Caco-2 (cell line): Measurements from ENCODE around the gene LMF1. TPM values are rescaled to one million over a fixed set of nuclear protein-coding genes. Genes with fewer than 3 reads are reported as not detected.

Experiments used
- BruUV-seq: library from RNA; stranded (reverse); fragments of 400-500 nt; replicated peaks from 2 replicates; lab custom pipeline; 2021; lab: Mats Ljungman, UMichigan
- CTCF ChIA-PET: fragments of 300-600 bp; sonication (Branson Sonifier 250); formaldehyde crosslinking; loops from one replicate; lab custom pipeline; 2022; ENCODE audit warnings: antibody characterized with exemption; lab: Charles Lee
- POLR2A ChIA-PET: fragments of 300-600 bp; sonication (Branson Sonifier 250); formaldehyde crosslinking; loops from one replicate; lab custom pipeline; 2022; ENCODE audit warnings: antibody characterized with exemption; lab: Charles Lee
- DNase-seq, 2 experiments: peaks; one replicate each; pipeline versions ENCODE4 v3.0.0 to v3.0.0-alpha.2; 2020 to 2022
- H3K27me3 ChIP-seq: replicated peaks from 2 replicates; pipeline ENCODE4 v1.6.0; 2011; ENCODE audit warnings: low read length; ENCODE audit not compliant: control insufficient read depth, insufficient read depth
- H3K36me3 ChIP-seq: 2 replicates; pipeline ENCODE4 v1.5.1; 2011; ENCODE audit warnings: low read length; ENCODE audit not compliant: control insufficient read depth, insufficient read depth
- H3K4me1 ChIP-seq: fragments of 250-450 bp; sonication (Bioruptor Pico); 2 replicates; pipeline ENCODE4 v1.5.1; 2020; ENCODE audit warnings: mild to moderate bottlenecking
- H3K4me3 ChIP-seq: 2 replicates; pipeline ENCODE4 v1.5.1; 2011; ENCODE audit warnings: low read depth, mild to moderate bottlenecking, control low read depth, low read length
- H3K9me3 ChIP-seq: fragments of 250-450 bp; sonication (Bioruptor Pico); 2 replicates; pipeline ENCODE4 v1.5.1; 2020; ENCODE audit warnings: mild to moderate bottlenecking, moderate library complexity
- H3K27ac Mint-ChIP-seq: one replicate; pipeline ENCODE4 v1.8.0; 2022; ENCODE audit warnings: mixed read lengths; ENCODE audit not compliant: unreplicated experiment
- H3K27me3 Mint-ChIP-seq: one replicate; pipeline ENCODE4 v1.8.0; 2022; ENCODE audit warnings: mixed read lengths; ENCODE audit not compliant: insufficient read depth, unreplicated experiment
- H3K36me3 Mint-ChIP-seq: one replicate; pipeline ENCODE4 v1.8.0; 2022; ENCODE audit warnings: mild to moderate bottlenecking, mixed read lengths; ENCODE audit not compliant: insufficient read depth, unreplicated experiment
- H3K4me1 Mint-ChIP-seq: one replicate; pipeline ENCODE4 v1.8.0; 2022; ENCODE audit warnings: low read depth, mixed read lengths; ENCODE audit not compliant: unreplicated experiment
- H3K4me3 Mint-ChIP-seq: one replicate; pipeline ENCODE4 v1.8.0; 2022; ENCODE audit warnings: mild to moderate bottlenecking, moderate library complexity, mixed read lengths; ENCODE audit not compliant: unreplicated experiment
- H3K9me3 Mint-ChIP-seq: one replicate; pipeline ENCODE4 v1.8.0; 2022; ENCODE audit warnings: mixed read lengths; ENCODE audit not compliant: unreplicated experiment
- intact Hi-C: fragments of 100-400 bp; cut with micrococcal nuclease; formaldehyde crosslinking; loops from one replicate; pipeline ENCODE4 v1.10.0; 2022; ENCODE audit not compliant: unreplicated experiment
- total RNA-seq: library from RNA; stranded (reverse); gene quantifications from 2 replicates; pipeline ENCODE4 v1.2.3, GENCODE V29; 2022
- TF ChIP-seq, protein P1 (sequence below), 2 experiments: fragments of 200-600 bp in 1 of 2; IDR thresholded peaks; 1 replicate in 1 of 2; 2 replicates in 1 of 2; pipeline versions ENCODE4 v1.5.1 to v1.8.0; 2011 to 2022; ENCODE audit warnings: antibody characterized with exemption in 1 of 2, control low read depth in 1 of 2, inconsistent platforms in 1 of 2, low read depth in 1 of 2, low read length in 1 of 2, mild to moderate bottlenecking in 1 of 2, moderate library complexity in 1 of 2; ENCODE audit not compliant: insufficient read depth in 1 of 2, severe bottlenecking in 1 of 2, unreplicated experiment in 1 of 2

Gene LMF1
- total RNA-seq, 1 experiment from 2014 or later: 12.3 TPM

DNA sequence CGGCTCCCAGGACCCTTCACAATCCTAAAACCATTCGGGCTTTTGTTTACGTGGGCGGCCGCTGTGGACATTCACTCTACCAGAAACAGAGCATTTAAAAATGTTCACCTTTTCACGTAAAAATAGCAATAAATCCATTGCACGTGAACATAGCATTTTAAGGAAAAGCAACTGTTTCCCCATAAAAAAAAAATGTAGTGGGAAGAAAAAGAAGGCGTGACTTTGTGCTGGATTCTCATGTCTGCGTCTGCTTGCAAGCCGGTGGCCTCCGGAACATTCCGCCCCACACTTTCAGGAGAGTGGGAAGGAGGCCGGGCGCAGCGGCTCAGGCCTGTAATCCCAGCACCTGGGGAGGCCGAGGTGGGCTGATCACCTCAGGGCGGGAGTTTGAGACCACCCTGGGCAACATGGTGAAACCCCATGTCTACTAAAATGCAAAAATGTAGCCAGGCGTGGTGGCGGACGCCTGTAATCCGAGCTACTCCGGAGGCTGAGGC, 156.8 kb downstream of the LMF1 start:
- Mint-ChIP-seq H3K27me3 (no peaks in the 10 kb centered on the region), H3K36me3 (peaks cover 12% of the 10 kb centered on the region), H3K4me3 (peak overlapping the region; percentile 58), H3K4me1 (no peaks in the 10 kb centered on the region), H3K9me3 (no peaks in the 10 kb centered on the region), H3K27ac (no peak overlapping the region)
- H3K4me3 ChIP-seq: no peak overlapping the region
- TF ChIP-seq, protein P1, sequence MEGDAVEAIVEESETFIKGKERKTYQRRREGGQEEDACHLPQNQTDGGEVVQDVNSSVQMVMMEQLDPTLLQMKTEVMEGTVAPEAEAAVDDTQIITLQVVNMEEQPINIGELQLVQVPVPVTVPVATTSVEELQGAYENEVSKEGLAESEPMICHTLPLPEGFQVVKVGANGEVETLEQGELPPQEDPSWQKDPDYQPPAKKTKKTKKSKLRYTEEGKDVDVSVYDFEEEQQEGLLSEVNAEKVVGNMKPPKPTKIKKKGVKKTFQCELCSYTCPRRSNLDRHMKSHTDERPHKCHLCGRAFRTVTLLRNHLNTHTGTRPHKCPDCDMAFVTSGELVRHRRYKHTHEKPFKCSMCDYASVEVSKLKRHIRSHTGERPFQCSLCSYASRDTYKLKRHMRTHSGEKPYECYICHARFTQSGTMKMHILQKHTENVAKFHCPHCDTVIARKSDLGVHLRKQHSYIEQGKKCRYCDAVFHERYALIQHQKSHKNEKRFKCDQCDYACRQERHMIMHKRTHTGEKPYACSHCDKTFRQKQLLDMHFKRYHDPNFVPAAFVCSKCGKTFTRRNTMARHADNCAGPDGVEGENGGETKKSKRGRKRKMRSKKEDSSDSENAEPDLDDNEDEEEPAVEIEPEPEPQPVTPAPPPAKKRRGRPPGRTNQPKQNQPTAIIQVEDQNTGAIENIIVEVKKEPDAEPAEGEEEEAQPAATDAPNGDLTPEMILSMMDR (IDR thresholded peaks at IDR 0.05; ENCODE audit: insufficient read depth in 1 of 2, low read depth in 1 of 2, low read length in 1 of 2, severe bottlenecking in 1 of 2, unreplicated experiment in 1 of 2): peak in 1 of 2 experiments; percentile 2
- peaks cover 14% of the 10 kb centered on the region for H3K4me1 ChIP-seq
- no peaks in the 10 kb centered on the region for H3K9me3 ChIP-seq
- DNase-seq: no peak
- ChIA-PET POLR2A (no interaction called here), CTCF (no interaction called here)
- no peaks in the 10 kb centered on the region for H3K27me3 ChIP-seq
- intact Hi-C loops: loop anchor here (1.0 kb wide), 1 partner anchor 241 kb away; no protein-coding TSS in a partner anchor
- H3K36me3 ChIP-seq: no peaks in the 10 kb centered on the region
- BruUV-seq: no TSS peak

DNA sequence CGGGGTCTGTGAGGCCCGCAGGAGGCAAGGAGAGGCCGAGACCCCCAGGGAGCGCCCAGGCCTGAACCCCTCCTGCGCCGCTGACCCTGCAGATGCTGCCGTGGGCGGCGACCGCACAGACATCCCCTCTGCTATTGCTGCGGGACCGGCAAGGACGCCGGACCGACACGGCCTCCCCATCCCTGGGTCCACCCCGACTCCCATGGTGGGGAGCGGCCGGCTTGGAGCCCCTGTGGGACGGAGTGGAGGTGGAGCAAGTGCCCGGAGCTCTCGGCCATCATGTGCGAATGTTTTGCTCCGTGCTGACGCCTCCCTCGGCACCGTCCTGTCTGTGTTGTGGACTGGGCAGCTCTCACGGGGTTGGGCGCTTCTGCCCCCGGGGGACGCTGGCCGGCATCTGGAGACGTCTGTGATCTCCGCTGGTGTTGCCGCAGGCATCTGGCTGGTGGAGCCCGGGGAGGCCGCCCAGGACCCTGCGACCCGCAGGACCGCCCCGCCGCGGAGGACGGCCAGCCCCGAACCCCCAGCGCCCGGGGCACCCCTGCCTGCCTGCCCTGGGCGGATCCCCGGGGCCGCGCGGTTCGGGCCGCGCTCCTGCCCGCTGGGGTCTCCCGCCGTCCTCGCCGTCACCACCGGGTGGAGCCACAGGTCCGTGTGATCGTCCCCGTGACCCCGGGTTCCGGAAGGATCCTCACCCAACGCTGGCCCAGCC, 157.4 kb downstream of the LMF1 start:
- no peaks in the 10 kb centered on the region for H3K36me3 ChIP-seq
- TF ChIP-seq, protein P1 (IDR thresholded peaks at IDR 0.05; ENCODE audit: insufficient read depth in 1 of 2, low read depth in 1 of 2, low read length in 1 of 2, severe bottlenecking in 1 of 2, unreplicated experiment in 1 of 2): peak; percentile 62 to 72
- no peaks in the 10 kb centered on the region for H3K9me3 ChIP-seq
- H3K27me3 ChIP-seq: no peaks in the 10 kb centered on the region
- no TSS peak for BruUV-seq
- Mint-ChIP-seq H3K27me3 (no peaks in the 10 kb centered on the region), H3K4me1 (no peaks in the 10 kb centered on the region), H3K9me3 (no peaks in the 10 kb centered on the region), H3K27ac (no peak overlapping the region), H3K4me3 (peak overlapping the region; percentile 58), H3K36me3 (peaks cover 12% of the 10 kb centered on the region)
- peaks cover 14% of the 10 kb centered on the region for H3K4me1 ChIP-seq
- CTCF ChIA-PET: interaction anchor here (0.6 kb wide), 1 partner anchor 1151 kb away, joined by 6 read pairs; the partner anchor contains the start of gene RPS2
- POLR2A ChIA-PET: interaction anchor here (0.6 kb wide), 1 partner anchor 67 kb away, joined by 3 read pairs; no protein-coding TSS in a partner anchor
- intact Hi-C loops: loop anchor here (1.0 kb wide), 1 partner anchor 242 kb away; no protein-coding TSS in a partner anchor
- DNase-seq: peak; percentile 59 to 74
- H3K4me3 ChIP-seq: peak overlapping the region; percentile 25

DNA sequence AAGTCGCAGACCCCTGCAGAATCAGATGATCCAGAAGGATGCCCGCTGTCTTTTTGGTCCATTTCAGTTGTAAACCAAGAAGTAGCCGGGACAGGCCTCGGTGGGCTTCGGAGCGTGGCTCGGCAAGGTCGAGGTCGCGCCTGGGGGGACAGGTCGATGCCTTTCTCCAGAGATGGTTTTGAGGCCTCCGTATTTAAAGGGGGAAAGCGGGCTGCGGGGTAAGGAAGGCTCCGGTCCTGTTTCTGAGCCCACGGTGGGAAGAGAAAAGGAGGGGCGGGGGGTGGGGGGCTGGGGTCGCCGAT, 162.7 kb downstream of the LMF1 start:
- intact Hi-C loops: no loop called here
- Histone ChIP-seq H3K4me3 (peak overlapping the region; percentile 76), H3K4me1 (peaks cover under 1% of the 10 kb centered on the region; the same call in 1 of the 2 replicates), H3K9me3 (no peaks in the 10 kb centered on the region), H3K27me3 (no peaks in the 10 kb centered on the region), H3K36me3 (no peaks in the 10 kb centered on the region)
- CTCF ChIA-PET: no interaction called here
- no TSS peak for BruUV-seq
- H3K4me1 Mint-ChIP-seq: no peaks in the 10 kb centered on the region
- no peak for DNase-seq
- POLR2A ChIA-PET: no interaction called here
- H3K27me3 Mint-ChIP-seq: no peaks in the 10 kb centered on the region
- H3K9me3 Mint-ChIP-seq: no peaks in the 10 kb centered on the region
- H3K36me3 Mint-ChIP-seq: peaks cover 13% of the 10 kb centered on the region
- TF ChIP-seq, protein P1 (IDR thresholded peaks at IDR 0.05; ENCODE audit: insufficient read depth in 1 of 2, low read depth in 1 of 2, low read length in 1 of 2, severe bottlenecking in 1 of 2, unreplicated experiment in 1 of 2): no peak
- H3K27ac Mint-ChIP-seq: peak overlapping the region; percentile 94
- peak overlapping the region; percentile 96 for H3K4me3 Mint-ChIP-seq
